GM12878 (cell line): Measurements from ENCODE around the gene KHK. TPM values are rescaled to one million over a fixed set of nuclear protein-coding genes. Genes with fewer than 3 reads are reported as not detected.

Experiments
- ATAC-seq: fragments of 200-7000 bp; cut with Tn5 transposase; 3 replicates; pipeline ENCODE4 v1.9.1; 2020; ENCODE audit warnings: mild to moderate bottlenecking, moderate library complexity
- BruUV-seq: library from RNA; stranded (reverse); fragments of 400-500 nt; replicated peaks from 2 replicates; lab custom pipeline; 2021; lab: Mats Ljungman, UMichigan
- CTCF ChIA-PET: fragments of 300-600 bp; sonication (Branson Sonifier 250); formaldehyde crosslinking; extraction: SDS; loops from one replicate; lab custom pipeline; 2021; ENCODE audit warnings: inconsistent platforms; lab: Yijun Ruan, JAX
- POLR2A ChIA-PET: fragments of 350-600 bp; formaldehyde crosslinking; extraction: SDS; loops from one replicate; lab custom pipeline; 2021; ENCODE audit warnings: inconsistent platforms; lab: Charles Lee
- RAD21 ChIA-PET: fragments of 300-600 bp; sonication (Branson Sonifier 250); formaldehyde crosslinking; loops from one replicate; lab custom pipeline; 2023; ENCODE audit warnings: antibody characterized with exemption; ENCODE audit not compliant: unreplicated experiment; lab: Charles Lee
- SMC1A ChIA-PET: fragments of 300-600 bp; sonication (Branson Sonifier 250); formaldehyde crosslinking; loops from one replicate; lab custom pipeline; 2023; ENCODE audit not compliant: unreplicated experiment, uncharacterized antibody; lab: Charles Lee
- DNase-seq: peaks from one replicate; pipeline ENCODE4 v3.0.0-alpha.2; 2011; ENCODE audit warnings: low read depth, low spot score
- FAIRE-seq: peaks from 3 replicates; lab custom pipeline; 2011; peaks lifted over from hg19 to GRCh38; lab: Jason Lieb, UNC
- H2AFZ ChIP-seq: 2 replicates; pipeline ENCODE4 v1.6.0; 2011; ENCODE audit warnings: low read depth, low read length, control low read depth; ENCODE audit not compliant: control insufficient read depth
- H3K27ac ChIP-seq: 2 replicates; pipeline ENCODE4 v1.5.1; 2011; ENCODE audit warnings: control low read depth; ENCODE audit not compliant: control insufficient read depth, insufficient read depth
- H3K27me3 ChIP-seq, 2 experiments: replicated peaks in 1 of 2; 2 replicates each; pipeline versions ENCODE4 v1.6.0 to v1.6.1; 2011; ENCODE audit warnings: low read length in 1 of 2; ENCODE audit not compliant: control insufficient read depth in 2 of 2, insufficient read depth in 2 of 2
- H3K36me3 ChIP-seq, 2 experiments: 2 replicates each; pipeline ENCODE4 v1.5.1; 2011; ENCODE audit warnings: low read length in 1 of 2; ENCODE audit not compliant: control insufficient read depth in 2 of 2, insufficient read depth in 2 of 2
- H3K4me1 ChIP-seq: 2 replicates; pipeline ENCODE4 v1.6.1; 2011; ENCODE audit warnings: mild to moderate bottlenecking, low read length, moderate library complexity, mixed read lengths; ENCODE audit not compliant: control insufficient read depth, insufficient read depth
- H3K4me2 ChIP-seq: 2 replicates; pipeline ENCODE4 v1.6.0; 2011; ENCODE audit warnings: control low read depth; ENCODE audit not compliant: control insufficient read depth, insufficient read depth
- H3K4me3 ChIP-seq: fragments of 200-600 bp; sonication (generic); 2 replicates; pipeline ENCODE4 v1.5.1; 2016
- H3K79me2 ChIP-seq: 2 replicates; pipeline ENCODE4 v1.6.0; 2011; ENCODE audit warnings: low read length; ENCODE audit not compliant: control insufficient read depth, insufficient read depth
- H3K9ac ChIP-seq: 2 replicates; pipeline ENCODE4 v1.8.0; 2011; ENCODE audit warnings: low read length, control low read depth, mixed read lengths; ENCODE audit not compliant: control insufficient read depth, insufficient read depth
- H3K9me3 ChIP-seq: replicated peaks from 3 replicates; pipeline ENCODE4 v1.5.1; 2011; ENCODE audit warnings: mild to moderate bottlenecking, low read length; ENCODE audit not compliant: control insufficient read depth, insufficient read depth
- H4K20me1 ChIP-seq: 2 replicates; pipeline ENCODE4 v1.6.0; 2011; ENCODE audit not compliant: control insufficient read depth, insufficient read depth
- ASH2L ChIP-seq: fragments of 300-600, 200-600 bp; sonication (generic); IDR thresholded peaks from 2 replicates; pipeline ENCODE4 v1.6.1; 2017; ENCODE audit warnings: low read depth, mild to moderate bottlenecking, borderline replicate concordance
- MEF2B ChIP-seq: fragments of 450-650 bp; IDR thresholded peaks from 2 replicates; pipeline ENCODE4 v1.6.1; 2018; ENCODE audit warnings: mild to moderate bottlenecking, moderate library complexity; ENCODE audit not compliant: partially characterized antibody, poor library complexity, severe bottlenecking
- MYB ChIP-seq: fragments of 150-350 bp; IDR thresholded peaks from 2 replicates; pipeline ENCODE4 v1.6.1; 2014; ENCODE audit warnings: mild to moderate bottlenecking, low read depth, low read length, borderline replicate concordance
- PAX8 ChIP-seq: fragments of 450-650 bp; IDR thresholded peaks from 2 replicates; pipeline ENCODE4 v1.6.1; 2017; ENCODE audit warnings: mild to moderate bottlenecking, moderate library complexity
- ZNF217 ChIP-seq: fragments of 450-650 bp; IDR thresholded peaks from 2 replicates; pipeline ENCODE4 v1.6.1; 2017; ENCODE audit warnings: antibody characterized with exemption, mild to moderate bottlenecking
- ZNF384 ChIP-seq: IDR thresholded peaks from 2 replicates; pipeline ENCODE4 v1.6.1; 2012; ENCODE audit warnings: low read depth, mild to moderate bottlenecking, low read length, improper control_type of control experiment, borderline replicate concordance
- WGBS: methylation state at CpG from one replicate; pipeline ENCODE4 v1.1.6; 2016; ENCODE audit warnings: low lambda C conversion rate; ENCODE audit not compliant: insufficient replicate concordance, insufficient coverage; ENCODE audit errors: missing lambda C conversion rate; 5-methylcytosine and 5-hydroxymethylcytosine counted together
- in situ Hi-C: fragments of 300-500 bp; cut with MboI; formaldehyde crosslinking; loops from 9 replicates; pipeline ENCODE4 v1.14.3; 2018; ENCODE audit warnings: mixed read lengths
- intact Hi-C: fragments of 100-400 bp; cut with micrococcal nuclease; formaldehyde crosslinking; loops from one replicate; pipeline ENCODE4 v1.14.2; 2022; ENCODE audit not compliant: unreplicated experiment
- polyA plus RNA-seq, 11 experiments: library from polyadenylated mRNA; depleted of rRNA in 4 of 11; unstranded in 6 of 11; stranded (reverse) in 5 of 11; fragments of >200 nt; fragmentation: Nextera tagmentation in 4 of 11; fragmentation: Illumina TruSeq in 1 of 11; extraction: Ambion mirVana in 4 of 11; extraction: Trizol in 1 of 11; gene quantifications; 1 replicate in 1 of 11; 2 replicates in 10 of 11; pipeline versions ENCODE4 v1.2.1 to v1.2.3, GENCODE V29; 2011 to 2016; ENCODE audit warnings: inconsistent platforms in 2 of 11, missing spikeins in 2 of 11, low read depth in 1 of 11
- total RNA-seq, 4 experiments: library from RNA; depleted of rRNA in 3 of 4; stranded (reverse); fragments of >200 nt in 3 of 4; fragmentation: Illumina TruSeq in 1 of 4; extraction: Trizol in 1 of 4; gene quantifications; 2 replicates each; pipeline versions ENCODE4 v1.2.1 to v1.2.3, GENCODE V29; 2013 to 2021

Gene KHK
- total and polyA plus RNA-seq, 10 of the 15 experiments (the other 5 are each of a cell fraction or from before 2014, with no cell fraction given): 0.31 to 11.8 (median 3.9) TPM

DNA sequence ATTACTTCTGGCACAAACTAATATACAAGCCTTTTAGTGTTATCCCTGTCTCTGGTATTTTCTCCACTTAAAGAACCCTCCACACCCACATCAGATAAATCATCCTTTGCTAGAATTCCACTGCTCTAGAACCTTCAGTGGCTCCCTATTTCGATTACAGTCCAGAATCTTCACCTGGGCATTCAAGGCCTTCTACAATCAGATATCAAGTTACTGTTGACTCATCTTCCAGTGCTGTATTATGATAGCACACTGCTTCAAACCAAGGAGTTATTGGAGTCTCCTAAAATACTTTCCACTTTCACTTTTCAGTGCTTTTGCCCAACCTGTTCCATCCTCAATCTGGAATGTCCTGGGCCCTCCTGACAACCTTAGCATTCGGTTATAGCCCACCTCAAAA lies 28.9 kb downstream of the KHK start:
- in situ Hi-C loops: no loop called here
- FAIRE-seq: no peak

DNA sequence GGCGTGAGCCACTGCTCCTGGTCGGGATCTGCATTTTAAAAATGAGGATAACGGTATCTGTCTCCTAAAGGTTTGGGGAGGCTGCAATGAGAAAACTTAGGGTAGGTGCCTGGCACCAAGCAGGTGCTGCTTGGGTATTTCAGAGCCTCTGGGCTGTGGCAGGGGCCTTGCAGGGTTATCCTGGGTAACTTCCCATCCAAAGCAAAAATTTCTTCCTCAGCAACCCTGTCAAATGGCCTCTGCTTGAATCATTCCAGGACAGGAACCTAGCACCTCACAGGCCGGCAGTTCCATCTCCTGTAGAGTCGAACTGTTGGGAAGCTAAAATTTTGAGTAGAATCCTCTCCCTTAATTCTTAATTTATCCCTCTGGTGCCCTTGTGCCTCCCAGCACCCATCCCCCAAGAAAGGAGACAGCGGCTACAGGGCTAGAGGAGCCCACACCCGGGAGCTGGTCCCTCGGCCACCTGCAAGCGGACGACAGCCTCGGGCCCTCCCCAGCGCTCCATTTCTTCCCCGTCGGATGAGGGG lies 31.5 kb downstream of the KHK start:
- POLR2A ChIA-PET: no interaction called here
- ATAC-seq (no peak), DNase-seq (no peak), FAIRE-seq (no peak)
- Histone ChIP-seq H3K9me3 (no peaks in the 10 kb centered on the region), H3K9ac (no peak overlapping the region), H3K4me1 (no peaks in the 10 kb centered on the region; the same call in 1 of the 2 replicates), H3K27ac (no peak overlapping the region), H4K20me1 (no peaks in the 10 kb centered on the region), H3K27me3 (peaks cover 6 to 7% of the 10 kb centered on the region in 2 experiments), H3K4me3 (no peak overlapping the region), H3K36me3 (no peaks in the 10 kb centered on the region), H3K79me2 (no peaks in the 10 kb centered on the region), H3K4me2 (no peak overlapping the region), H2AFZ (no peak overlapping the region)
- intact Hi-C loops: no loop called here
- RAD21 ChIA-PET: no interaction called here
- 46% methylated on average over 14 of the region's 14 CpGs for WGBS
- SMC1A ChIA-PET: no interaction called here
- in situ Hi-C loops: no loop called here
- CTCF ChIA-PET: interaction anchor here (1.5 kb wide), 1 partner anchor 162 kb away, joined by 4 read pairs; no protein-coding TSS in a partner anchor
- BruUV-seq: no TSS peak
- TF ChIP-seq MYB (no peak), ZNF217 (no peak), MEF2B (no peak), PAX8 (no peak)

More for the DNA sequence above, 28.9 kb downstream of the KHK start:
- Histone ChIP-seq H3K9ac (no peak overlapping the region), H3K4me2 (no peak overlapping the region), H2AFZ (no peak overlapping the region), H3K4me3 (no peak overlapping the region), H3K27me3 (peaks cover 6 to 7% of the 10 kb centered on the region in 2 experiments), H4K20me1 (no peaks in the 10 kb centered on the region), H3K36me3 (no peaks in the 10 kb centered on the region), H3K79me2 (no peaks in the 10 kb centered on the region), H3K4me1 (no peaks in the 10 kb centered on the region; the same call in 1 of the 2 replicates), H3K9me3 (no peaks in the 10 kb centered on the region), H3K27ac (no peak overlapping the region)
- intact Hi-C loops: no loop called here
- CTCF ChIA-PET: interaction anchor here (1.7 kb wide), 1 partner anchor 18 kb away, joined by 4 read pairs; no protein-coding TSS in a partner anchor
- whole genome bisulfite sequencing: 2% methylated on average over 2 of the region's 2 CpGs
- TF ChIP-seq ZNF384 (no peak), ASH2L (no peak)
- ATAC-seq (no peak), DNase-seq (no peak)
- POLR2A ChIA-PET: interaction anchor here (0.6 kb wide), 1 partner anchor 35 kb away, joined by 3 read pairs; no protein-coding TSS in a partner anchor
- RAD21 ChIA-PET: no interaction called here
- BruUV-seq: no TSS peak
- SMC1A ChIA-PET: interaction anchor here (1.0 kb wide), 1 partner anchor 69 kb away, joined by 3 read pairs; no protein-coding TSS in a partner anchor
